GM21529 (cell line): ENCODE measurements around the gene XYLT1.

Source experiments
- ATAC-seq: cut with Tn5 transposase; IDR thresholded peaks from one replicate; pipeline ENCODE4 v1.9.1; 2021; ENCODE audit not compliant: unreplicated experiment

Gene XYLT1

GRCh38 chr16:17237350-17237944 lies 233.3 kb downstream of the XYLT1 start:
- no peak for ATAC-seq

DNA sequence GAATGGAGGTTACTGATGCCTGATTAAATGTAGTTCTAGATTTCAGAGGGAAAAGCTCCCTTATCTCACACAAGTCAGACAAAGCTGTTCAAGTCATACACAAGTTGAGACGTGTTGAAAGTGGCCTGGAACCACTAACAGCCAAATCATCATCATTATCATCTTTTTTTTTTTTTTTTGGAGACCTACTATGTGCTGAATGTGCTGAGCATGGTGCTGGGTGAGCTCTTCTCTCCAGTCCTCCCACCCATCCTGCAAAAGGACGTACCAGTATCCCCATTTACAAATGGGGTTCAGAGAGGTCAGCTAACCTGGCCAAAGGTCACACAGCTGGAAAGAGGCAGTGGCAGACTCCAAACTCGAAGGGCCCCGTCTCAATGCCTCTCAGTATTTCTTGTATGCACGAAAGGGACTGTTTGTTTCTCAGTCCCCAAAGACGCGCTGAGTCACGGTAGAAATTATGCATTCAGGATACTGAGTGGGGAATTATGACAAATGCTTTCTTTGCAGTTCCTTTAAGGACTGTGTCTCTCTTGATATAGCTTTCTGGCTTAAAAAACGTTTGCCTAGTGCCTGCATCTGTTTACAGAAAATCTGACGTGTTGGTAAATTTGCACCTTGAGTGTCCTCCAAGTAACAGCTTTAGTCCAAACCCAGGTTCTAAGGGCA lies 235.5 kb downstream of the XYLT1 start:
- ATAC-seq: no peak

- no peak for ATAC-seq
These were observed 237.3 kb downstream of the XYLT1 start for GRCh38 chr16:17233318-17234002.

DNA sequence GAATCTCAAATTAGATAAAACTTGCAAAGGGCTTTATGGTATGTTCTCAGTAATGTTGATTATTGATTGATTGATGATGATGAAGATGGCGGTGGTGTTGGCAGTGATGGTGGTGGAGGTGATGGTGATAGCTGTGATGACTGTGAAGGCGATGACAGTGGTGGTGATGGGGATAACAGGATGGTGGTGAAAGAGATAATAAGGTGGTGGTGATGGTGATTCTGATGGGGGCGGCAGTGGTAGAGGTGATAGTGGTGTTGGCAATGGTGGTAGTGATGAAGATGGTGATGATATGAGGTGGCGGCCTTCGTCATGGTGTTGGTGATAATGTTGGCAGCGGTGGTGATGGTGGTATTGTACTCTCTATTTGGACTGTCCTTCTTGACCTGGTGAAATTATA lies 238.3 kb downstream of the XYLT1 start:
- no peak for ATAC-seq

- ATAC-seq: no peak
These were observed 238.8 kb downstream of the XYLT1 start for GRCh38 chr16:17231972-17232371.

GRCh38 chr16:17230932-17231581 lies 239.7 kb downstream of the XYLT1 start:
- no peak for ATAC-seq

DNA sequence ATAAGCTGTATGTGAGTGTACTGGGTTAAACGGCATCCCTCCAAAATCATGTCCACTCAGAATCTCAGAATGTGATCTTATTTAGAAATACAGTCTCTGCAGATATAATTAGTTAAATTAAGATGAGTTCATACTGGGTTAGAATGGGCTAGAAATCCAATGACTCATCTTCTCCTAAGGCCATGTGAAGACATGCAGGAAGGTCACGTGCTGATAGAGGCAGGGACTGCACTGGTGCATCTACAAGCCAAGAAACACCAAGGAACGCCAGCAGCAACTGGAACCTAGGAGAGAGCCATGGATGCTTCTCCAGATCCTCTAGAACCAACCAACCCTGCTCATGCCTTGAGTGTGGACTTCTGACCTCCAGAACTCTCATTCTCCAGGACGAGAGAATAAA lies 241.0 kb downstream of the XYLT1 start:
- ATAC-seq: no peak

- no peak for ATAC-seq
These were observed 241.6 kb downstream of the XYLT1 start for GRCh38 chr16:17229131-17229530.

DNA sequence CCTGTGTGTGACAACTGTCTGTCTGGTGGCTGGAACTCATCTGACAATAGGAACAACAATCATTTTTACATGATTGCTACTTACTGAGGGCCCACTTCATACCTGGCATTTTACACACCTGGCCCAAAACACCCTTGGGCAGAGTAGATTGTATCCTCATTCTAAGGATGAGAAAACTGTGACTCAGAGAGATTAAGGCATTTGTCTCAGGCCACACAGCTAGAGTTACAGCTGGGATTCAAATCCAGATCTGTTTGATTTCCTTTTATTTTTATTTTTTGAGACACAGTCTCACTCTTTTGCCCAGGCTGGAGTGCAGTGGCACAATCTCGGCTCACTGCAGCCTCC lies 242.1 kb downstream of the XYLT1 start:
- no peak for ATAC-seq

DNA sequence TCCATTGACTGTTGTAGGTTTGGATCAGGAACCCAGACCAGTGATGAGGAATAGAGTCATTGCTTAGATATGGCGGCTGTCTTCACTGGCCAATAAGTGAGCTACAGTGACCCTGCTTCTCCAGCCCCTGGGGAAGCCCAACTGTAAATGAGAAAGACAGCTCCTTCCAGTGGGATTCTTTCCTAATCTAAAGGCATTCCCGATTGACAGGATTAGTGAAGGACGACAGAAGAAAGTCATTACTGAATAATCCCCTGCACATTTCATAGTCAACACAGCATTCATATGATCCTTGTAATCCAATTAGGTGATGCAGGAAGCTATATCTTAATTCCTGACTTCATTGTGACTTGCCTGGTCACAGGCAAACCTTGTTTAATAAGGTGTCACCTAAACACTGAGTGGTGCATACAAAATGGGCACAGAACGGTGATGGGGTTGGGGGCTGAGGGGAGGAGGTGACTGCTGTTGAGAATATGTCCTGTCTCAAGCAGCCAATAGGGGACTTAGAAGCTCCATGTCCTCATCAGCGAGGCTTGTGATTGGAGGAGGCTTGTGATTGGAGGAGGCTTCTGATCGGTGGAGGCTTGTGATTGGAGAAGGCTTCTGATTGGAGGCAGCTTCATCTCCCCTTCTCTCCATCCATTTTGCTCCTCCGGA lies 242.6 kb downstream of the XYLT1 start:
- no peak for ATAC-seq

DNA sequence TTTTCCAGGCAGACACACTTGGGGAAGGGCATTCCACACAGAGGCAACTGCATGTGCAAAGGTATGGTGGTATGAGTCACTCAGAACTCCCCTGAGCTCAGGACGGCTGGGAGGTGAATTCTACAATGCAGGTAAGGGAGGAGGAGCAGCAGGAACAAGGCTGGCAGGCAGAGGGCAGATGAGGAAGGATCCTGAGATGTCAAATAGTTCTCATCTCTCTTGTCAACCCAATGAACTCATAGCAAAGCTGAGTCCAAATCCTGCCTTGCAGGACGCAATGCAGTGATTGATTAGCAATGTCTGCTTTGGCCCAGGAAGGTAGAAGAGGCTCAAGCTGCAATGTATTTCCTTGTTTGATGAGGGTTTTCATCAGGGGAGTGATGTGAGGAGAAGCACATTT lies 243.5 kb downstream of the XYLT1 start:
- no peak for ATAC-seq

DNA sequence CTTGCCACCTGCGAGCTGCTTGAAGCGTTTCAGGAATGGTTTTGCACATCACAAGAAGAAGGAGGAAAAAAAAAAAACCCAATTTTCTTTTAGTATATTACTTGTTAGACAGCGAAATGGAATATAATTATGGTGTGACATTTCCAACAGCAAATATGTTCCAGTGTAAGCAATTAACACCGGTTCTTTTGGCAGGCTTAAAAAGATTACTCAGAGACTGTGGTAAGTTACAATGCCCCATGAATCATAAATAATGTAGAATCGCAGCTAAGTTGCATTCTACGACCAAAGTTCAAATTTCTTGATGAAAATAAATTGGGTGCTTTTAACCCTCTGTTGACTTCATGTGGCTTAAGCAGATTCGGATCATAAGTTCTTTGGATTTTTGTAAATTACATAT lies 245.2 kb downstream of the XYLT1 start:
- no peak for ATAC-seq

DNA sequence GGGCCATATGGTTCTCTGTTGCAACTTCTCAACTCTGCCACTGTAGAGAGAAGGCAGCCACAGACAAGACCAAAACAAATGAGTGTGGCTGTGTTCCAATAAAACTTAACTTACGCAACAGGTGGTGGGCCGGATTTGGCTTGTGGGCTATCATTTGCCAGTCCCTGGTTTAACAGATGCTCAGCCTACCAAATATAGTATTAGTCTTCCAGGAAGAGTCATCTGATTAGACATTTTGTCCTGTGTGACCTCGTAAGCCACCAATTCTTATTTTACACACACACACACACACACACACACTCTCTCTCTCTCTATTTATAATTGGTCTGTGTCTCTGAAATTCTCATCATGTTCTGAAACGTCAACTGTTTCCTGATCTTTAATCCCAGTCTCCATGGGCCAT lies 245.9 kb downstream of the XYLT1 start:
- no peak for ATAC-seq

DNA sequence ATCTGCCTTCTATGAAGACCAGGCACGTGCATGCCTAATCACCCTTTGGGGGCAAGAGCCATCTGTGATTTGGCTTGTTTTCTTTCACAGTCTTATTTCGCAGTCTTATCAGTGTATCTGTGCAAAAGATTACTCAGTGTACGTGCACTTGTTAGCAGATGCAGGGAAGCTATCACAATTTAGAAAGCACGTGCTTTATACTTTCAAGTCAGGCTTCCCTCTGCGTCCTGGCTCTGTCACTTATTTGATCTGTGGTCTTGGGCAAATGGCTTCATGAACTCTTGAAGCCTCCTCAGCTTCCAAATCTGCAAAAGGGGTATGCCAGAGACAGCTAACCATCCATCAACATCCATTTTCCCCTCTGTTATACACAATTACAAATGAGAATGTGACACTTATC lies 246.4 kb downstream of the XYLT1 start:
- no peak for ATAC-seq

GRCh38 chr16:17223576-17223975 lies 247.2 kb downstream of the XYLT1 start:
- no peak for ATAC-seq

- ATAC-seq: no peak
These were observed 247.8 kb downstream of the XYLT1 start for GRCh38 chr16:17222871-17223401.

- ATAC-seq: no peak
These were observed 250.8 kb downstream of the XYLT1 start for GRCh38 chr16:17219991-17220390.

DNA sequence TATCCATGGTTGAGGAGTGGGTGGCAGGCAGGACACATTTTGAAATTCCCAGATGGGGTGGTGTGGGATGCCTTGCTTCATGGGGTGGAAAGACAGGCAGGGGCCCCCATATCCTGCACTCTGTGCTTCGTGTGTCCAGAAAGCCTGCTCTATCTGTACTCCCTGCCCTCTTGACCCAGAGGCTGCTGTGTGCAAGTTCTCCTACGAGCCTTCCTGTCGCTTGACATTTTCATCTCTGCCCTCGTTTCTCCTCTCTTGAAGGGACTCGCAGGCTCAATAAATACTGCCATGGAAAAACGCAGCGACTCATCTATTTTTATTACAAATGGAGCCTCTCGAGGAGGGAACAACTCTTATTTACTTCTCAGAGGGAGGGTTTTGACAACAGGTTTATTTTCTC lies 254.8 kb downstream of the XYLT1 start:
- ATAC-seq: no peak

DNA sequence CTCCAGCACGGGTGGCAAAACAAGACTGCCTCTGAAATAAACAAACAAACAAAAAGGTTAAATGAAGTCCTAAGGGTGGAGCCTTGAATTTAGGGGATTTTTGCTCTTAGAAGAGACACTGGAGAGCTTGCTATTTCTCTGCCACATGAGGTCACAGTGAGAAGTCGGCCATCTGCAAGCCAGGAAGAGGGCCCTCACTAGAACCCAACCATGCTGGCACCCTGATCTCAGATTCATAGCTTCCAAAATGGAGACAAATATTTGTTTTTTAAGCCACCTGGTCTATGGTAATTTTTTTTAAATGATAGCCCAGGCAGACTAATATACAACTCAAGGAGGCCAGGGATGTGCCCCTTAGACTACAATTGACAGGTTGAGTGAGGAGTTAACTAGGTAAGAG lies 255.5 kb downstream of the XYLT1 start:
- no peak for ATAC-seq

DNA sequence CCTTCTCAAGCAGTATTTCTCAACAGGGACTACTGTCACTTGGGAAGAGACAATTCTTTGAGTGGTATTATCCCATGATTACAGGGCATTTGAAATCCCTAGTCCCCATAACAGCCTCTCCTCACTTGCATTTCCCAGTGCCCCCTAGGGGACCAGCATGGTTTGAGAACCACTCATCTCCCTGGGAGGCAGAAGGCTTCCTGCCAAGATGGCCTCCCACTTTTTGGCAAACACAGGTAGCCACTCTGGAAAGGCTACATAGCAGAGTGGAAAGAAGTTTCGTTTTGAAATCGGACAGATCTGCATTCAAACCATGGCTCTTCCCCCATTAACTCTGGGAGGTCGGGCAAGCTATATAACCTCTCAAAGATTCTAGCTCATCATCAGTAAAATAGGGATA lies 256.8 kb downstream of the XYLT1 start:
- no peak for ATAC-seq

GRCh38 chr16:17213025-17213424 lies 257.7 kb downstream of the XYLT1 start:
- no peak for ATAC-seq
